LNCAP (cell line): ENCODE results near the gene LRRN4CL.

Experiments used
- CTCF ChIP-seq: fragments of 450-650 bp; IDR thresholded peaks from 2 replicates; pipeline ENCODE4 v1.5.1; 2017; ENCODE audit warnings: mild to moderate bottlenecking

LRRN4CL gene

GRCh38 chr11:62726156-62726914 lies 37.0 kb upstream of the LRRN4CL start:
- TF ChIP-seq CTCF = no peak

- no peak for TF ChIP-seq CTCF
Measured at GRCh38 chr11:62725646-62726045, 36.3 kb upstream of the LRRN4CL start.

GRCh38 chr11:62724171-62724570 lies 34.8 kb upstream of the LRRN4CL start:
- no peak for TF ChIP-seq CTCF

GRCh38 chr11:62721994-62722393 lies 32.7 kb upstream of the LRRN4CL start:
- no peak for TF ChIP-seq CTCF

GRCh38 chr11:62719302-62719978 lies 30.1 kb upstream of the LRRN4CL start:
- no peak for TF ChIP-seq CTCF

- TF ChIP-seq CTCF = no peak
Measured at GRCh38 chr11:62716816-62717215, 27.5 kb upstream of the LRRN4CL start.

- TF ChIP-seq CTCF = no peak
Measured at GRCh38 chr11:62716206-62716605, 26.9 kb upstream of the LRRN4CL start.
